IMR-90 (cell line): ENCODE measurements around the gene CDH23. TPM values are rescaled to one million over a fixed set of nuclear protein-coding genes. Genes with fewer than 3 reads are reported as not detected.

Experiments used
- ATAC-seq: fragments of 200-7000 bp; cut with Tn5 transposase; 2 replicates; pipeline ENCODE4 v1.9.1; 2020; ENCODE audit warnings: low read depth, mild to moderate bottlenecking, moderate library complexity
- BruUV-seq: library from RNA; stranded (reverse); fragments of 400-500 nt; replicated peaks from 2 replicates; lab custom pipeline; 2021; lab: Mats Ljungman, UMichigan
- CTCF ChIA-PET: fragments of 300-600 bp; formaldehyde crosslinking; extraction: SDS; loops from one replicate; lab custom pipeline; 2021; ENCODE audit warnings: antibody characterized with exemption; lab: Yijun Ruan, JAX
- POLR2A ChIA-PET: fragments of 300-600 bp; sonication (Branson Sonifier 250); formaldehyde crosslinking; loops from one replicate; lab custom pipeline; 2022; ENCODE audit warnings: antibody characterized with exemption; ENCODE audit not compliant: unreplicated experiment; lab: Charles Lee
- DNase-seq: peaks from one replicate; pipeline ENCODE4 v3.0.0; 2013
- H2AFZ ChIP-seq: replicated peaks from 2 replicates; pipeline ENCODE3; 2013; ENCODE audit warnings: low read length, mild to moderate bottlenecking; ENCODE audit not compliant: poor library complexity
- H2AK5ac ChIP-seq: 2 replicates; pipeline ENCODE4 v1.6.1; 2013; ENCODE audit warnings: low read depth, low read length, inconsistent platforms
- H2AK9ac ChIP-seq: replicated peaks from 2 replicates; pipeline ENCODE3; 2013; ENCODE audit warnings: mild to moderate bottlenecking, low read depth, low read length, moderate library complexity; ENCODE audit not compliant: poor library complexity
- H2BK120ac ChIP-seq: 2 replicates; pipeline ENCODE4 v1.6.1; 2013; ENCODE audit warnings: low read depth, low read length, inconsistent platforms
- H2BK15ac ChIP-seq: 3 replicates; pipeline ENCODE4 v1.6.1; 2013; ENCODE audit warnings: low read depth, low read length, inconsistent platforms
- H2BK20ac ChIP-seq: 2 replicates; pipeline ENCODE4 v1.6.1; 2013; ENCODE audit warnings: low read depth, mild to moderate bottlenecking, inconsistent platforms, low read length, moderate library complexity
- H2BK5ac ChIP-seq: 2 replicates; pipeline ENCODE4 v1.6.1; 2013; ENCODE audit warnings: mild to moderate bottlenecking, low read depth, low read length, inconsistent platforms; ENCODE audit not compliant: poor library complexity, severe bottlenecking
- H3K14ac ChIP-seq: replicated peaks from 2 replicates; pipeline ENCODE4 v1.6.1; 2013; ENCODE audit warnings: low read depth, low read length, inconsistent platforms
- H3K18ac ChIP-seq: 2 replicates; pipeline ENCODE4 v1.6.1; 2013; ENCODE audit warnings: low read depth, low read length, control low read depth
- H3K23ac ChIP-seq: 2 replicates; pipeline ENCODE4 v1.6.1; 2013; ENCODE audit warnings: low read depth, low read length, inconsistent platforms
- H3K27ac ChIP-seq: 2 replicates; pipeline ENCODE4 v1.5.1; 2013; ENCODE audit warnings: mild to moderate bottlenecking, control low read depth, low read length; ENCODE audit not compliant: insufficient read depth
- H3K27me3 ChIP-seq: 2 replicates; pipeline ENCODE4 v1.6.1; 2013; ENCODE audit warnings: low read length; ENCODE audit not compliant: control insufficient read depth, insufficient read depth
- H3K36me3 ChIP-seq: 2 replicates; pipeline ENCODE4 v1.6.1; 2013; ENCODE audit warnings: low read length, mixed read lengths; ENCODE audit not compliant: control insufficient read depth, insufficient read depth
- H3K4ac ChIP-seq: 2 replicates; pipeline ENCODE4 v1.6.1; 2013; ENCODE audit warnings: low read depth, low read length, inconsistent platforms
- H3K4me1 ChIP-seq: 2 replicates; pipeline ENCODE4 v1.6.1; 2013; ENCODE audit warnings: low read length, mixed read lengths; ENCODE audit not compliant: control insufficient read depth, insufficient read depth
- H3K4me2 ChIP-seq: 2 replicates; pipeline ENCODE4 v1.6.1; 2013; ENCODE audit warnings: low read depth, mild to moderate bottlenecking, control low read depth, low read length, moderate library complexity
- H3K4me3 ChIP-seq: 2 replicates; pipeline ENCODE4 v1.5.1; 2013; ENCODE audit warnings: low read depth, mild to moderate bottlenecking, control low read depth, low read length, moderate library complexity; ENCODE audit not compliant: insufficient read depth
- H3K56ac ChIP-seq: 2 replicates; pipeline ENCODE4 v1.6.1; 2013; ENCODE audit warnings: low read length, inconsistent platforms; ENCODE audit not compliant: insufficient read depth; ENCODE audit errors: extremely low read depth
- H3K79me1 ChIP-seq, 2 experiments: 2 replicates each; pipeline ENCODE4 v1.6.1; 2013; ENCODE audit warnings: low read length in 2 of 2, inconsistent platforms in 1 of 2, low read depth in 1 of 2
- H3K9ac ChIP-seq: 2 replicates; pipeline ENCODE4 v1.6.1; 2013; ENCODE audit warnings: low read depth, low read length, control low read depth
- H3K9me1 ChIP-seq: 2 replicates; pipeline ENCODE4 v1.6.1; 2013; ENCODE audit warnings: low read length, inconsistent platforms; ENCODE audit not compliant: insufficient read depth
- H3K9me3 ChIP-seq: 2 replicates; pipeline ENCODE4 v1.6.1; 2013; ENCODE audit warnings: low read length; ENCODE audit not compliant: control insufficient read depth, insufficient read depth
- H4K20me1 ChIP-seq: 2 replicates; pipeline ENCODE4 v1.6.1; 2013; ENCODE audit warnings: low read length, inconsistent platforms; ENCODE audit not compliant: insufficient read depth
- H4K5ac ChIP-seq: 2 replicates; pipeline ENCODE4 v1.6.1; 2013; ENCODE audit warnings: mild to moderate bottlenecking, low read depth, low read length, control low read depth
- H4K8ac ChIP-seq, 2 experiments: 2 replicates each; pipeline ENCODE4 v1.6.1; 2013; ENCODE audit warnings: low read depth in 2 of 2, low read length in 2 of 2, control low read depth in 1 of 2, inconsistent platforms in 1 of 2
- H4K91ac ChIP-seq: 2 replicates; pipeline ENCODE4 v1.6.1; 2013; ENCODE audit warnings: low read depth, low read length, inconsistent platforms; ENCODE audit not compliant: insufficient read depth
- BHLHE40 ChIP-seq: fragments of 150-350 bp; IDR thresholded peaks from 2 replicates; pipeline ENCODE4 v1.6.1; 2016; ENCODE audit warnings: mild to moderate bottlenecking, low read depth, low read length
- CEBPB ChIP-seq: IDR thresholded peaks from 2 replicates; pipeline ENCODE4 v1.6.1; 2012; ENCODE audit warnings: low read depth, low read length, improper control_type of control experiment
- CHD1 ChIP-seq: IDR thresholded peaks from 2 replicates; pipeline ENCODE4 v1.6.1; 2012; ENCODE audit warnings: low read depth, low read length, improper control_type of control experiment
- CTCF ChIP-seq: conservative IDR thresholded peaks from 2 replicates; pipeline ENCODE4 v1.5.1; 2012; ENCODE audit warnings: mild to moderate bottlenecking, low read depth, low read length, improper control_type of control experiment
- ELK1 ChIP-seq: fragments of 150-350 bp; IDR thresholded peaks from 2 replicates; pipeline ENCODE4 v1.6.1; 2016; ENCODE audit warnings: low read depth, mild to moderate bottlenecking, low read length, moderate library complexity, borderline replicate concordance
- FOS ChIP-seq: fragments of 150-350 bp; IDR thresholded peaks from 2 replicates; pipeline ENCODE4 v1.6.1; 2016; ENCODE audit warnings: low read depth, low read length
- MAFK ChIP-seq: IDR thresholded peaks from 2 replicates; pipeline ENCODE4 v1.6.1; 2012; ENCODE audit warnings: low read depth, low read length, improper control_type of control experiment
- MAZ ChIP-seq: IDR thresholded peaks from 2 replicates; pipeline ENCODE4 v1.6.1; 2012; ENCODE audit warnings: low read depth, mild to moderate bottlenecking, low read length, improper control_type of control experiment, moderate library complexity, borderline replicate concordance
- MXI1 ChIP-seq: IDR thresholded peaks from 2 replicates; pipeline ENCODE4 v1.6.1; 2012; ENCODE audit warnings: low read depth, mild to moderate bottlenecking, low read length, moderate library complexity, borderline replicate concordance
- NFE2L2 ChIP-seq: fragments of 150-350 bp; IDR thresholded peaks from 2 replicates; pipeline ENCODE4 v1.6.1; 2016; ENCODE audit warnings: low read depth, mild to moderate bottlenecking, low read length
- POLR2A ChIP-seq: IDR thresholded peaks from 2 replicates; pipeline ENCODE4 v1.6.1; 2012; ENCODE audit warnings: mild to moderate bottlenecking, low read depth, low read length
- RAD21 ChIP-seq: IDR thresholded peaks from 2 replicates; pipeline ENCODE4 v1.6.1; 2012; ENCODE audit warnings: low read length, improper control_type of control experiment
- RCOR1 ChIP-seq: IDR thresholded peaks from 2 replicates; pipeline ENCODE4 v1.6.1; 2012; ENCODE audit warnings: mild to moderate bottlenecking, low read length, improper control_type of control experiment; ENCODE audit not compliant: insufficient replicate concordance
- RFX5 ChIP-seq: IDR thresholded peaks from 2 replicates; pipeline ENCODE4 v1.8.0; 2012; ENCODE audit warnings: low read depth, mild to moderate bottlenecking, low read length, moderate library complexity
- SMC3 ChIP-seq: fragments of 150-350 bp; IDR thresholded peaks from 2 replicates; pipeline ENCODE4 v1.6.1; 2016; ENCODE audit warnings: low read depth, mild to moderate bottlenecking, antibody characterized with exemption, low read length, moderate library complexity
- USF2 ChIP-seq: fragments of 150-350 bp; IDR thresholded peaks from 2 replicates; pipeline ENCODE4 v1.6.1; 2017; ENCODE audit warnings: mild to moderate bottlenecking, antibody characterized with exemption, low read length, low read depth
- WGBS, 2 experiments: methylation state at CpG; one replicate each; pipeline versions ENCODE4 v1.1.5 to v1.1.7; 2013; ENCODE audit warnings: missing lambda C conversion rate in 2 of 2; ENCODE audit not compliant: insufficient read length in 1 of 2; ENCODE audit errors: extremely low coverage in 2 of 2; 5-methylcytosine and 5-hydroxymethylcytosine counted together
- dilution Hi-C: fragments of 300-500 bp; cut with HindIII; formaldehyde crosslinking; loops from one replicate; pipeline ENCODE4 v1.14.3; 2018; ENCODE audit warnings: low sequenced_read_pairs; ENCODE audit not compliant: unreplicated experiment
- in situ Hi-C: fragments of 300-500 bp; cut with MboI; formaldehyde crosslinking; loops from 3 replicates; pipeline ENCODE4 v1.14.3; 2019; ENCODE audit warnings: low sequenced_read_pairs, inconsistent platforms, mixed read lengths
- intact Hi-C: fragments of 100-400 bp; cut with micrococcal nuclease; formaldehyde crosslinking; loops from 2 replicates; pipeline ENCODE4 v1.10.0; 2022
- polyA plus RNA-seq, 3 experiments: library from polyadenylated mRNA; depleted of rRNA; stranded (reverse); fragments of >200 nt; gene quantifications; 2 replicates each; pipeline ENCODE4 v1.2.3, GENCODE V29; 2012; ENCODE audit warnings: low replicate concordance in 1 of 3
- total RNA-seq: library from RNA; depleted of rRNA; stranded (reverse); fragments of >200 nt; gene quantifications from 2 replicates; pipeline ENCODE4 v1.2.3, GENCODE V29; 2012

CDH23 gene
- total and polyA plus RNA-seq, 2 of the 4 experiments (the other 2 are of a cell fraction): under 0.01 to 0.03 TPM

GRCh38 chr10:71816936-71817618 lies 420.4 kb downstream of the CDH23 start:
- Histone ChIP-seq H3K9me1 (no peaks in the 10 kb centered on the region), H3K4me2 (no peak overlapping the region), H3K79me1 (peaks cover 0 to 6% of the 10 kb centered on the region in 2 experiments; a peak in 2 of 4 replicates), H2BK5ac (no peak overlapping the region), H3K9ac (no peak overlapping the region), H4K20me1 (peaks cover 22% of the 10 kb centered on the region), H4K5ac (no peak overlapping the region), H3K27ac (no peak overlapping the region), H3K9me3 (no peaks in the 10 kb centered on the region), H4K91ac (no peak overlapping the region), H3K18ac (no peak overlapping the region), H3K56ac (no peak overlapping the region), H2BK15ac (no peak overlapping the region), H3K36me3 (peaks cover 64% of the 10 kb centered on the region), H3K4ac (no peak overlapping the region), H4K8ac (no peak overlapping the region), H2BK120ac (no peak overlapping the region), H3K14ac (no peak overlapping the region), H2AK5ac (no peak overlapping the region), H3K4me1 (no peaks in the 10 kb centered on the region), H2BK20ac (no peak overlapping the region), H2AK9ac (no peak overlapping the region), H3K27me3 (no peaks in the 10 kb centered on the region), H2AFZ (no peak overlapping the region), H3K4me3 (no peak overlapping the region), H3K23ac (no peak overlapping the region)
- in situ Hi-C loops: loop anchor here (10.0 kb wide), 2 partner anchors 432 to 502 kb away; partner anchors contain the start of gene SLC29A3
- ChIA-PET CTCF (no interaction called here), POLR2A (no interaction called here)
- DNase-seq (no peak), ATAC-seq (no peak)
- TF ChIP-seq SMC3: no peak
- no peak for TF ChIP-seq MAFK
- no peak for TF ChIP-seq CTCF
- no peak for TF ChIP-seq CEBPB
- no peak for TF ChIP-seq MAZ
- no peak for TF ChIP-seq POLR2A
- no peak for TF ChIP-seq MXI1
- TF ChIP-seq CHD1: no peak
- no peak for TF ChIP-seq RFX5
- no peak for TF ChIP-seq ELK1
- no peak for TF ChIP-seq RCOR1
- no peak for TF ChIP-seq FOS
- TF ChIP-seq NFE2L2: no peak
- TF ChIP-seq RAD21: no peak
- no peak for TF ChIP-seq USF2
- TF ChIP-seq BHLHE40: no peak
- dilution Hi-C loops: no loop called here
- WGBS, 2 experiments: 100% methylated on average over 1 of the region's 8 CpGs; no CpG with 5 or more reads in 1 of the 2 experiments
- TSS peak; percentile 99 for BruUV-seq
- intact Hi-C loops: no loop called here
